ENCODE measurements around the gene DUSP22.

DUSP22 gene

DNA sequence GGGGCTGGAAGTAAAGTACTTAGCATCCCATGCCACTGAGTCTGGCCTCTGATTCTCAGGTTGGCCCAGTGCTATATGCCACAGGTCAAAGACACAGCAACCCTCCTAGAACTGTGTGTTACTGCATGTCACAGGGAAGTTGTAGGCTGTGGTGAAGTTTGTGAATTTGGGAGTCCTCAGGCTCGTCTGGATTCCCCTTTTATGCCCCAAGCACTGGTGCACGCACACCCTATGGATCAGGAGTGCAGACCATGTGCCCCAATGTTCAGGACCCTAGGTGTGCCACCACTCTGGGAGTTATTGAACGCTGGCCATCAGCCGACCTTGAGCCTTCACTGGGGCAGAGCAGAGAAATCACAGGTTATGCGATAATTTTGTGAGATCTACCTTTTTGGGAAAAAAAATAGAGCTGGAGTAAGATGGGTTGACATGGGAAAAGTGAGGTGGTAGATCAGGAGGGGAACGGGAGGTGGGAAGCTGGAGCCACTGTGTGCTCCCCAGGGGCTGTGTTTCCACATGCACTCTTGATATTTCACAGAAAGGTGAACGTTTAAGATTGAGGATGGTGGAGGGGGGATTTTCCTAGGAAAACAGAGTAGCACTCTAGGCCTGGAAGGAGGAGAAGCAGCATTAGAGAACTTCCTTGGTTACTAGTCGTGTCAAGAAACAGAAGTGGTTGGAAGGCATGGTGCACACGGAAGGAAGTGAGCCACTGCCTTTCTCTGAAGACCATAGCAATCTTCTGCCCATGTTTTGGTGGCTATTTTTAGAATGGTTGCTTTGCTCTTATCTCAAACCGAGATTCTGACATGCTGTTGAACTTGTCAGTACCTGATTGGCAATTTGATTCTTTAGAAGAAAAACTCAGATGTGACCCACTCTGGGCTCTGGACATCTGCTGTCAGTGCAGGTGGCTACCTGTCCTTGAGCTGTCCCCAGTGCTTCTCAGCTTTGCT, 44.1 kb downstream of the DUSP22 start:
- DNase-seq (ENCODE audit: low read depth) = no peak
- no peak overlapping the region for H3K4me3 ChIP-seq (ENCODE audit: low read depth, low read length)
- in situ Hi-C loops (cut with HindIII; ENCODE audit: low sequenced_read_pairs) = no loop called here
- TF ChIP-seq, protein P1, sequence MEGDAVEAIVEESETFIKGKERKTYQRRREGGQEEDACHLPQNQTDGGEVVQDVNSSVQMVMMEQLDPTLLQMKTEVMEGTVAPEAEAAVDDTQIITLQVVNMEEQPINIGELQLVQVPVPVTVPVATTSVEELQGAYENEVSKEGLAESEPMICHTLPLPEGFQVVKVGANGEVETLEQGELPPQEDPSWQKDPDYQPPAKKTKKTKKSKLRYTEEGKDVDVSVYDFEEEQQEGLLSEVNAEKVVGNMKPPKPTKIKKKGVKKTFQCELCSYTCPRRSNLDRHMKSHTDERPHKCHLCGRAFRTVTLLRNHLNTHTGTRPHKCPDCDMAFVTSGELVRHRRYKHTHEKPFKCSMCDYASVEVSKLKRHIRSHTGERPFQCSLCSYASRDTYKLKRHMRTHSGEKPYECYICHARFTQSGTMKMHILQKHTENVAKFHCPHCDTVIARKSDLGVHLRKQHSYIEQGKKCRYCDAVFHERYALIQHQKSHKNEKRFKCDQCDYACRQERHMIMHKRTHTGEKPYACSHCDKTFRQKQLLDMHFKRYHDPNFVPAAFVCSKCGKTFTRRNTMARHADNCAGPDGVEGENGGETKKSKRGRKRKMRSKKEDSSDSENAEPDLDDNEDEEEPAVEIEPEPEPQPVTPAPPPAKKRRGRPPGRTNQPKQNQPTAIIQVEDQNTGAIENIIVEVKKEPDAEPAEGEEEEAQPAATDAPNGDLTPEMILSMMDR (IDR thresholded peaks at IDR 0.05; ENCODE audit: low read depth, low read length, missing control alignments) = no peak

DNA sequence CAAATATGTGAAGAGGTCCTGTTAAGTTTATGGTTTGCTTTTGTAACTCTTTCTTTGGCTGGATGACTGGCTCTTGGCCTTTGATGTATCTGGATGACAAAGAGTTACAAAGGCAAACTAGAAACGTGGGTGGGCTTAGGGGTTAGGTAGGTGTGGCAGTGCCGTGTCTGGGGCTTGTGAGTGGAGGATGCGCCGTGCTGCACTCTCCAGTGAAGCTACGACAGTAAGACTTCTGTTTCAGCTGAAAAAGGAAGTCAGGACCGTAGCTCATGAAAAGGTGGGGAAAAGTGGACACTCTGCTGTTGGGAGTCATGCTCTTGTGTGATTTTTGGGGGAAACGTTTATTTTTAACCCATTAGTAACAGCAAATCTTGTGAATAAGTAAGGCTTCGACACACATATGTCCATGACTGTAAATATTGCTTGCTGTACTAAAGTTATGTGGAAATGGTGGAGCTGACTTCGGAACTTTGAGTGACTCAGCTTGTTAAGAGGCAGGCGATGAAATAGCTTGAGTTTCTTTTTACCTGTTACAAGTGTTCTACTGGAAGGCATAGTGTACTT, 45.6 kb downstream of the DUSP22 start:
- DNase-seq (ENCODE audit: low read depth) = no peak
- TF ChIP-seq, protein P1 (IDR thresholded peaks at IDR 0.05; ENCODE audit: low read depth, low read length, missing control alignments) = no peak

DNA sequence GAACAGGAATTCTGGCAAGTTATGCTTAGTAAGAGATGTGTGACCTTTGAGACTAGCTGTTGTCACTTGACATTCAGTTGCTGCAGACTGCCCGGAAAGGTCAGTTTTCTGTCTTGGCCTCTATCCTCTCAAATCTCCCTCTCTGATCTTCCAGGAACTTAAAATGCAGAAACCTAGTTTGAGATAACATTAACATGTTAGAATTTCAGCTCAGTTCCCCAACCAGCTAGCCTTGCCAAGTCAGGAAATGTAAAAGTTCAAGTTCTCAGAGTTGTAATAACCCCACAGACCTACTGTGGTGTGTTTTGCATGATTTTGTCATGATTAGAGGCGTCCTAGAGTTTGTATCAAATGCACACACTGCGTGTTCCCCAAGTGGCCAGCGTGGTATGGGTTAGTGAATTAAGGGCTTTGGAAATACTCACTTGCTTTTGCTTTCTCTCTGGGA, 46.6 kb downstream of the DUSP22 start:
- TF ChIP-seq, protein P1 (IDR thresholded peaks at IDR 0.05; ENCODE audit: low read depth, low read length, missing control alignments) = no peak
- in situ Hi-C loops (cut with HindIII; ENCODE audit: low sequenced_read_pairs) = no loop called here
- DNase-seq (ENCODE audit: low read depth) = no peak
- H3K4me3 ChIP-seq (ENCODE audit: low read depth, low read length) = no peak overlapping the region

More for the DNA sequence above, 45.6 kb downstream of the DUSP22 start:
- in situ Hi-C loops (cut with HindIII; ENCODE audit: low sequenced_read_pairs) = no loop called here
- no peak overlapping the region for H3K4me3 ChIP-seq (ENCODE audit: low read depth, low read length)

DNA sequence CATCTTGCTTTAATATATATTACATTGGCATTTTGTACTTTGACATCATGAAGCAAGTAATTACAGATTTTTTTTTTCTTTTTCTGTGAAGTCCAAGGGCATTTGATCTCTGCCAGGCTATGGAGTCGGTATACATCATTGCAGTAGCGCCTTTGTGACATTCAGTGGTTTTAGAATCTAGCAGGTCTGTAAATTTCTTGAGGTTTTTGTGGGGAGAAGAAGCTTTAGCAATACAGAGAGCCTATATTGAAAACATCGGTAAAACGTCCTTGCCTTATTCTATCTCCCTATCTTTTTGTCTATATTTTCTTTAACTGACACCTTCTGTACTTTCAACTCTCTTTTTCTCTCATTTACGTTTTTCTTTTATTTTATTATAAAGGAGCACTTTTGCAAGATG, 47.2 kb downstream of the DUSP22 start:
- in situ Hi-C loops (cut with HindIII; ENCODE audit: low sequenced_read_pairs) = no loop called here
- H3K4me3 ChIP-seq (ENCODE audit: low read depth, low read length) = no peak overlapping the region
- TF ChIP-seq, protein P1 (IDR thresholded peaks at IDR 0.05; ENCODE audit: low read depth, low read length, missing control alignments) = no peak
- no peak for DNase-seq (ENCODE audit: low read depth)

DNA sequence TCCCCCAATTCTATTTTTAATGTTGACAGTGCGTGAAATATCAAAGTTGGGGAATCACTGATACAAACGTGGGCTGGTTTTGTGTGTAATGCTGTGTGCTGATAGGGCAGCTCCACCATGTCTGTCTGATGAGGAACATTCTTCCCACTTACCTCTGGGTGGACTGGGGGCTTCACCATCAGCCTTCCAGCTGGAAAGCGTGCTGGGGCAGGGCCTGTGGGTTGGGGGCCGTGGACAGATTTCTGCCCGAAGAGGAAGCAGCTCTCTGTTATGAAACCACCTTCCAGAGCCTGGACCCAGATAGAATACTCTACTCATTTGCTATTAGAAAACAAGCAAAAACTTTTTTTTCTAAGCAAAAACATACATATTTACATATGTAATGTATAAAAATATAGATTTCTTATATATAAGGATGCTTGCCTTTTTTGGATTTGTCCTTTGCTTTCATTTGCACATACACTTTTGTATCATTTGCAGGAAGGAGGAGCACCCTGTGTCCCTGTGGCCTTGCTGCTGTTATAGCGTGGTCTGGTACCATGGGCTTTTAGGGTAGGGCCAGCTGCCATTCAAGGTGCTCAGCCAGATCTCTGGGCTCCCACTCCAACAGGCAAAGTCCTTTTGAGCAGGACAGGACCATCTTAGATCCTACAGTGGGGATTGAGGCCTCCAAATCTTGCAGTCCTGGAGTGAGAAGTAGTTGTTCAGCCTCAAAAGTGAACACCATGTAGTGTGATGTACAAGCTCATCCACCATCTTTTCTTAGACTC, 48.1 kb downstream of the DUSP22 start:
- in situ Hi-C loops (cut with HindIII; ENCODE audit: low sequenced_read_pairs) = no loop called here
- TF ChIP-seq, protein P1 (IDR thresholded peaks at IDR 0.05; ENCODE audit: low read depth, low read length, missing control alignments) = no peak
- no peak overlapping the region for H3K4me3 ChIP-seq (ENCODE audit: low read depth, low read length)
- no peak for DNase-seq (ENCODE audit: low read depth)
